B cell (primary cell): ENCODE measurements around the gene BPIFB6. TPM values are rescaled to one million over a fixed set of nuclear protein-coding genes. Genes with fewer than 3 reads are reported as not detected.

Source experiments
- ATAC-seq: fragments of 200-7000 bp; cut with Tn5 transposase; one replicate; pipeline ENCODE4 v1.10.0; 2021; ENCODE audit warnings: low read depth, mild to moderate bottlenecking, moderate number of reproducible peaks, moderate library complexity
- CTCF ChIA-PET: fragments of 350-600 bp; sonication (Branson Sonifier 250); formaldehyde crosslinking; loops from one replicate; lab custom pipeline; 2021; ENCODE audit warnings: antibody characterized with exemption, inconsistent platforms; lab: Charles Lee
- POLR2A ChIA-PET: fragments of 350-600 bp; sonication (Branson Sonifier 250); formaldehyde crosslinking; loops from one replicate; lab custom pipeline; 2021; ENCODE audit warnings: antibody characterized with exemption; lab: Charles Lee
- DNase-seq: peaks from one replicate; pipeline ENCODE4 v3.0.0; 2013
- H2AFZ ChIP-seq: 2 replicates; pipeline ENCODE4 v1.6.1; 2012; ENCODE audit warnings: mild to moderate bottlenecking, low read depth, low read length; ENCODE audit not compliant: insufficient read depth, poor library complexity, severe bottlenecking
- H3K27ac ChIP-seq, 2 donors: 1 replicate in 1 of 2; 2 replicates in 1 of 2; pipeline ENCODE4 v1.5.1; 2012 to 2013; ENCODE audit warnings: low read length in 2 of 2, mild to moderate bottlenecking in 2 of 2, moderate library complexity in 1 of 2
- H3K27me3 ChIP-seq, 4 experiments: fragments of 200-600 bp in 1 of 4; sonication (generic) in 1 of 4; replicated peaks in 1 of 4; 1 replicate in 2 of 4; 2 replicates in 2 of 4; pipeline versions ENCODE4 v1.6.1 to v1.7.0; 2013 to 2016; ENCODE audit warnings: low read length in 3 of 4, mild to moderate bottlenecking in 2 of 4, mixed read lengths in 1 of 4, moderate library complexity in 1 of 4; ENCODE audit not compliant: insufficient read depth in 4 of 4, control insufficient read depth in 3 of 4; ENCODE audit errors: control extremely low read depth in 1 of 4
- H3K36me3 ChIP-seq, 2 experiments: replicated peaks in 1 of 2; 1 replicate in 1 of 2; 2 replicates in 1 of 2; pipeline versions ENCODE4 v1.6.1 to v1.7.1; 2013; ENCODE audit warnings: low read length in 1 of 2; ENCODE audit not compliant: insufficient read depth in 2 of 2, control insufficient read depth in 1 of 2; ENCODE audit errors: control extremely low read depth in 1 of 2, extremely low read depth in 1 of 2
- H3K4me1 ChIP-seq, 2 donors: fragments of 200-600 bp in 1 of 2; sonication (generic) in 1 of 2; 1 replicate in 1 of 2; 2 replicates in 1 of 2; pipeline versions ENCODE4 v1.5.1 to v1.6.1; 2013 to 2017; ENCODE audit warnings: low read length in 2 of 2; ENCODE audit not compliant: control insufficient read depth in 2 of 2, insufficient read depth in 2 of 2
- H3K4me2 ChIP-seq: replicated peaks from 2 replicates; pipeline ENCODE3; 2012; ENCODE audit warnings: mild to moderate bottlenecking, low read depth, low read length; ENCODE audit not compliant: poor library complexity, severe bottlenecking
- H3K4me3 ChIP-seq, 5 experiments: fragments of 200-600 bp in 1 of 5; sonication (generic) in 1 of 5; 1 replicate in 3 of 5; 2 replicates in 2 of 5; pipeline versions ENCODE4 v1.5.1 to v1.7.0; 2011 to 2016; ENCODE audit warnings: low read length in 4 of 5, mild to moderate bottlenecking in 4 of 5, low read depth in 2 of 5, control low read depth in 1 of 5, moderate library complexity in 1 of 5; ENCODE audit not compliant: insufficient read depth in 1 of 5; ENCODE audit errors: control extremely low read depth in 1 of 5, extremely low read depth in 1 of 5
- H3K79me2 ChIP-seq: fragments of 200-600 bp; sonication (generic); one replicate; pipeline ENCODE4 v1.6.0; 2016; ENCODE audit warnings: low read length; ENCODE audit not compliant: control insufficient read depth, insufficient read depth
- H3K9ac ChIP-seq: fragments of 200-600 bp; sonication (generic); 2 replicates; pipeline ENCODE4 v1.6.1; 2017; ENCODE audit warnings: mild to moderate bottlenecking, low read length, moderate library complexity
- H3K9me3 ChIP-seq, 3 donors: one replicate each; pipeline versions ENCODE4 v1.6.1 to v1.7.1; 2013; ENCODE audit warnings: low read length in 2 of 3; ENCODE audit not compliant: control insufficient read depth in 2 of 3, insufficient read depth in 1 of 3; ENCODE audit errors: control extremely low read depth in 1 of 3
- H4K20me1 ChIP-seq: 2 replicates; pipeline ENCODE4 v1.6.0; 2012; ENCODE audit warnings: mild to moderate bottlenecking, low read length; ENCODE audit not compliant: insufficient read depth, control insufficient read depth, poor library complexity, severe bottlenecking
- H3K27ac Mint-ChIP-seq: one replicate; pipeline ENCODE4 v1.8.0; 2021; ENCODE audit warnings: mixed read lengths
- H3K27me3 Mint-ChIP-seq: one replicate; pipeline ENCODE4 v1.8.0; 2021; ENCODE audit warnings: mixed read lengths
- H3K4me1 Mint-ChIP-seq: one replicate; pipeline ENCODE4 v1.8.0; 2021; ENCODE audit warnings: mixed read lengths
- H3K4me3 Mint-ChIP-seq: one replicate; pipeline ENCODE4 v1.8.0; 2021; ENCODE audit warnings: mixed read lengths
- H3K9me3 Mint-ChIP-seq: one replicate; pipeline ENCODE4 v1.8.0; 2022; ENCODE audit warnings: mixed read lengths; ENCODE audit not compliant: insufficient read depth
- CTCF ChIP-seq: fragments of 200-600 bp; IDR thresholded peaks from one replicate; pipeline ENCODE4 v1.8.0; 2022; ENCODE audit warnings: antibody characterized with exemption, mild to moderate bottlenecking
- EZH2 ChIP-seq: IDR thresholded peaks from 2 replicates; pipeline ENCODE4 v1.6.1; 2012; ENCODE audit warnings: borderline replicate concordance, low read depth, mild to moderate bottlenecking, moderate library complexity, low read length; ENCODE audit not compliant: insufficient read depth, poor library complexity, severe bottlenecking
- WGBS: methylation state at CpG from one replicate; pipeline ENCODE4 v1.1.5; 2013; ENCODE audit warnings: missing lambda C conversion rate; ENCODE audit not compliant: insufficient coverage; 5-methylcytosine and 5-hydroxymethylcytosine counted together
- intact Hi-C: fragments of 100-400 bp; cut with micrococcal nuclease; formaldehyde crosslinking; loops from one replicate; pipeline ENCODE4 v1.10.0; 2022
- polyA plus RNA-seq: library from polyadenylated mRNA; depleted of rRNA; stranded (reverse); fragments of >200 nt; gene quantifications from 2 replicates; pipeline ENCODE4 v1.2.3, GENCODE V29; 2012
- total RNA-seq, 2 donors: library from RNA; stranded (reverse); fragments of 120-200 nt in 1 of 2; gene quantifications; 1 replicate in 1 of 2; 2 replicates in 1 of 2; pipeline versions ENCODE4 v1.2.3 to v1.2.4, GENCODE V29; 2013 to 2022

The BPIFB6 gene
- total and polyA plus RNA-seq, 2 donors (not counting 1 experiment from before 2014, with no cell fraction given): not detected

DNA sequence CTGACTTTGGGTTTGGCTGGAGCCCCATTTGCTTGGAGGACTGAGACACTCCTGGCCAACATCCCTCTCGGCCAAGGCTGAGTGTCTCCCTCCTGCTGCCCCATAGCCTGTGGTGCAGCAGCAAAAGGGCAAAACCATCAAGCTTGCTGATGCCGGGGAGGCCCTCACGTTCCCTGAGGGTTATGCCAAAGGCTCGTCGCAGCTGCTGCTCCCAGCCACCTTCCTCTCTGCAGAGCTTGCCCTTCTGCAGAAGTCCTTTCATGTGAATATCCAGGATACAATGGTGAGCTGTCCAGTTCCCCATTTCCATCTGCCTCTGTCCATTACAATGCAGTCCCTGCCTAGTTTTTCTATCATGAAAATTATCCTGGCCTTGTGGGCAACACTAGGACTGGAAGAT, 6.0 kb downstream of the BPIFB6 start:
- H3K27ac ChIP-seq: no peak overlapping the region
- no peak for DNase-seq
- ChIA-PET POLR2A (no interaction called here), CTCF (no interaction called here)
- H3K4me1 ChIP-seq: no peaks in the 10 kb centered on the region
- no peak for ATAC-seq
- peaks cover 0 to 14% (median 4%) of the 10 kb centered on the region in 3 donors for H3K9me3 ChIP-seq
- no peaks in the 10 kb centered on the region for H3K4me1 Mint-ChIP-seq
- intact Hi-C loops: no loop called here
- no peak overlapping the region for H3K27ac Mint-ChIP-seq
- no peaks in the 10 kb centered on the region for H4K20me1 ChIP-seq
- 68% methylated on average over 5 of the region's 5 CpGs for WGBS
- no peaks in the 10 kb centered on the region for H3K36me3 ChIP-seq
- H3K27me3 Mint-ChIP-seq: peaks cover 19% of the 10 kb centered on the region
- no peak overlapping the region for H3K4me3 Mint-ChIP-seq
- no peak overlapping the region for H3K9ac ChIP-seq
- no peaks in the 10 kb centered on the region for H3K27me3 ChIP-seq
- no peak overlapping the region for H2AFZ ChIP-seq
- TF ChIP-seq CTCF: no peak
- TF ChIP-seq EZH2: no peak
- H3K79me2 ChIP-seq: no peaks in the 10 kb centered on the region
- H3K4me3 ChIP-seq: no peak overlapping the region
- no peak overlapping the region for H3K4me2 ChIP-seq
- H3K9me3 Mint-ChIP-seq: peaks cover 4% of the 10 kb centered on the region

GRCh38 chr20:33038243-33038642, 6.8 kb downstream of the BPIFB6 start:
- no peaks in the 10 kb centered on the region for H4K20me1 ChIP-seq
- H3K27ac Mint-ChIP-seq: no peak overlapping the region
- DNase-seq: no peak
- ChIA-PET CTCF (no interaction called here), POLR2A (no interaction called here)
- no peak overlapping the region for H3K27ac ChIP-seq
- H2AFZ ChIP-seq: no peak overlapping the region
- intact Hi-C loops: no loop called here
- H3K4me3 ChIP-seq: no peak overlapping the region
- no peak overlapping the region for H3K4me2 ChIP-seq
- H3K27me3 ChIP-seq: no peaks in the 10 kb centered on the region
- H3K9ac ChIP-seq: no peak overlapping the region
- no peaks in the 10 kb centered on the region for H3K79me2 ChIP-seq
- TF ChIP-seq EZH2 (no peak), CTCF (no peak)
- no peaks in the 10 kb centered on the region for H3K4me1 Mint-ChIP-seq
- H3K4me1 ChIP-seq: no peaks in the 10 kb centered on the region
- peaks cover 12% of the 10 kb centered on the region for H3K27me3 Mint-ChIP-seq
- H3K4me3 Mint-ChIP-seq: no peak overlapping the region
- WGBS: 99% methylated on average over 4 of the region's 4 CpGs
- no peaks in the 10 kb centered on the region for H3K36me3 ChIP-seq
- H3K9me3 Mint-ChIP-seq: peaks cover 2% of the 10 kb centered on the region
- H3K9me3 ChIP-seq: peaks cover 0 to 7% (median 3%) of the 10 kb centered on the region in 3 donors
- no peak for ATAC-seq
